ENCODE measurements around the gene GPR15LG. TPM values are rescaled to one million over a fixed set of nuclear protein-coding genes. Genes with fewer than 3 reads are reported as not detected.

GPR15LG gene
- total RNA-seq, 1 experiment from 2014 or later, result not detected

- Histone ChIP-seq H3K9ac (ENCODE audit: low read length) (no peak overlapping the region), H2AFZ (ENCODE audit: low read length) (no peak overlapping the region), H3K27ac (ENCODE audit: low read length) (no peak overlapping the region), H3K9me3 (ENCODE audit: low read length) (no peaks in the 10 kb centered on the region), H3K9me2 (replicated peaks; ENCODE audit: low read length) (no peaks in the 10 kb centered on the region), H3K4me1 (ENCODE audit: insufficient read depth, low read length) (no peaks in the 10 kb centered on the region), H3K79me2 (ENCODE audit: low read length) (no peaks in the 10 kb centered on the region), H3K27me3 (ENCODE audit: low read length) (peaks cover 9% of the 10 kb centered on the region), H3K4me3 (ENCODE audit: low read length) (no peak overlapping the region), H3F3A (ENCODE audit: low read length, unreplicated experiment) (no peaks in the 10 kb centered on the region), H3K4me2 (ENCODE audit: low read length) (no peak overlapping the region), H3K36me3 (ENCODE audit: low read depth, low read length) (no peaks in the 10 kb centered on the region), H4K20me1 (ENCODE audit: low read length) (no peaks in the 10 kb centered on the region)
- DNase-seq (no peak), ATAC-seq (no peak)
- ChIA-PET POLR2A (ENCODE audit: unreplicated experiment) (no interaction called here), CTCF (no interaction called here)
- intact Hi-C loops (cut with micrococcal nuclease), result no loop called here
- TF ChIP-seq CTCF (conservative IDR thresholded peaks at IDR 0.05; ENCODE audit: low read depth, low read length) (no peak), EZH2phosphoT487 (IDR thresholded peaks at IDR 0.05; ENCODE audit: borderline replicate concordance, low read length) (no peak), EZH2 (IDR thresholded peaks at IDR 0.05; ENCODE audit: low read length, unreplicated experiment) (no peak)
- BruUV-seq (replicated peaks), result no TSS peak
Observed at GRCh38 chr10:84221916-84222315, 48.3 kb downstream of the GPR15LG start.

- no peak for TF ChIP-seq CTCF (conservative IDR thresholded peaks at IDR 0.05; ENCODE audit: low read depth, low read length)
- TF ChIP-seq EZH2phosphoT487 (IDR thresholded peaks at IDR 0.05; ENCODE audit: borderline replicate concordance, low read length), result no peak
- TF ChIP-seq EZH2 (IDR thresholded peaks at IDR 0.05; ENCODE audit: low read length, unreplicated experiment), result no peak
- Histone ChIP-seq H3K9ac (ENCODE audit: low read length) (no peak overlapping the region), H3K27ac (ENCODE audit: low read length) (no peak overlapping the region), H3K36me3 (ENCODE audit: low read depth, low read length) (no peaks in the 10 kb centered on the region), H3K4me2 (ENCODE audit: low read length) (no peak overlapping the region), H3K9me3 (ENCODE audit: low read length) (no peaks in the 10 kb centered on the region), H3K4me1 (ENCODE audit: insufficient read depth, low read length) (no peaks in the 10 kb centered on the region), H4K20me1 (ENCODE audit: low read length) (no peaks in the 10 kb centered on the region), H3K27me3 (ENCODE audit: low read length) (peaks cover 9% of the 10 kb centered on the region), H3K4me3 (ENCODE audit: low read length) (no peak overlapping the region), H3F3A (ENCODE audit: low read length, unreplicated experiment) (no peaks in the 10 kb centered on the region), H3K9me2 (replicated peaks; ENCODE audit: low read length) (no peaks in the 10 kb centered on the region), H2AFZ (ENCODE audit: low read length) (no peak overlapping the region), H3K79me2 (ENCODE audit: low read length) (no peaks in the 10 kb centered on the region)
- intact Hi-C loops (cut with micrococcal nuclease), result no loop called here
- DNase-seq (no peak), ATAC-seq (no peak)
- ChIA-PET POLR2A (ENCODE audit: unreplicated experiment) (no interaction called here), CTCF (no interaction called here)
- no TSS peak for BruUV-seq (replicated peaks)
Observed at GRCh38 chr10:84224411-84225028, 50.9 kb downstream of the GPR15LG start.

GRCh38 chr10:84225427-84226173 lies 52.0 kb downstream of the GPR15LG start, which contains the start of gene LRIT2:
TSS of gene LRIT2 (minus strand) at chr10:84225544. CDS start at chr10:84225520, 24 bp downstream.
- H2AFZ ChIP-seq (ENCODE audit: low read length), result no peak within 1 kb of the TSS
- no peaks in the 10 kb centered on the region for H3F3A ChIP-seq (ENCODE audit: low read length, unreplicated experiment)
- TF ChIP-seq EZH2phosphoT487 (IDR thresholded peaks at IDR 0.05; ENCODE audit: borderline replicate concordance, low read length) (no peak), EZH2 (IDR thresholded peaks at IDR 0.05; ENCODE audit: low read length, unreplicated experiment) (no peak), CTCF (conservative IDR thresholded peaks at IDR 0.05; ENCODE audit: low read depth, low read length) (no peak)
- intact Hi-C loops (cut with micrococcal nuclease), result no loop called here
- no peaks in the 10 kb centered on the region for H3K4me1 ChIP-seq (ENCODE audit: insufficient read depth, low read length)
- H3K27me3 ChIP-seq (ENCODE audit: low read length), result peaks cover 11% of the 10 kb centered on the region
- ATAC-seq (no peak), DNase-seq (no peak)
- no peaks in the 10 kb centered on the region for H3K9me3 ChIP-seq (ENCODE audit: low read length)
- H3K4me2 ChIP-seq (ENCODE audit: low read length), result no peak within 1 kb of the TSS
- CTCF ChIA-PET, result no interaction called here
- H3K9me2 ChIP-seq (replicated peaks; ENCODE audit: low read length), result no peaks in the 10 kb centered on the region
- H3K27ac ChIP-seq (ENCODE audit: low read length), result no peak within 1 kb of the TSS
- POLR2A ChIA-PET (ENCODE audit: unreplicated experiment), result no interaction called here
- no peaks in the 10 kb centered on the region for H3K36me3 ChIP-seq (ENCODE audit: low read depth, low read length)
- no peaks in the 10 kb centered on the region for H3K79me2 ChIP-seq (ENCODE audit: low read length)
- BruUV-seq (replicated peaks), result no TSS peak
- H3K4me3 ChIP-seq (ENCODE audit: low read length), result no peak within 1 kb of the TSS
- H4K20me1 ChIP-seq (ENCODE audit: low read length), result no peaks in the 10 kb centered on the region
- no peak within 1 kb of the TSS for H3K9ac ChIP-seq (ENCODE audit: low read length)
